GM21447 (cell line): ENCODE measurements around the gene TMEM18.

Experiments used
- ATAC-seq: cut with Tn5 transposase; IDR thresholded peaks from one replicate; pipeline ENCODE4 v1.9.1; 2021; ENCODE audit not compliant: unreplicated experiment

The TMEM18 gene

GRCh38 chr2:622357-622756 is 54.8 kb downstream of the TMEM18 start:
- ATAC-seq, result no peak

- ATAC-seq, result no peak
These were observed 55.7 kb downstream of the TMEM18 start for GRCh38 chr2:621303-622099.

DNA sequence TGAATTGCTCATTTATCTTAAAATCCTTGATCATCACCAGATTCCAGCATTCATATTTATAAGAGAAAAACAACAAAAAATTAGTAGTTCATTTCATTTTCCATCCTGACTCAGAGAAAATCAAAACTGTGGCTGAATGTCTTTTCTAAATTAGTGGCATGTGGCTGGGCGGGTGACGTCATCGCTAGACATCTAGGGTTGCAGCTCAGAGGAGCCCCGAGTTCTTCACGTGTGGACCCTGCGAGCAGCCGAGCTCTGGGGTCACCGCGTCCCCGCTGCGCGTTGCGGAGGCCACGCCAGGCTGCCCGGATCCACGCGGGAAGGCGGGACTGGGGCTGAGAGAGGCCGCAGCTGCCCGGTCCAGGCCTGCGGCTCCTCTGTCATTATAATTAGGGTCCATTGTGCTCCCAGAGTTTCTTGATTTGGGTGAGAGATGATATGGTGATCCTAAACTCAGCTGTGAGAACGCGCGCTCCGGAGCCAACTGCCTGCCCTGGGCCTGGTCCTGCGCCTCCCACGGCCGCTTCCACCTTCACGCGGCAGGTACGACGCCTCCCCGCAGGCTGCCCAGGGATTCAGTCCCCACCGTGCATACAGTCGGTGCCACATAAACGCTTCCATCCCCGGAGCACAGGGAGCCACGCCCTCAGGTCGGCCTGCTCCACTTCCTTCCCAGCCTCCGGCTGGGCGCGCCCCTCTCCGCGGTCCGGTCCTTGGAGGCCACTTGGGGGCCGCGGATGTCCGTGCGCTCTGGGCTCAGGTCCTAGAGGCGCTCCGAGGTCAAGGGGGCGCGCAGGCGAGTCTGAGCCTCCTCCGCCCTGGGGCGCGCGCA is 56.5 kb downstream of the TMEM18 start:
- no peak for ATAC-seq

DNA sequence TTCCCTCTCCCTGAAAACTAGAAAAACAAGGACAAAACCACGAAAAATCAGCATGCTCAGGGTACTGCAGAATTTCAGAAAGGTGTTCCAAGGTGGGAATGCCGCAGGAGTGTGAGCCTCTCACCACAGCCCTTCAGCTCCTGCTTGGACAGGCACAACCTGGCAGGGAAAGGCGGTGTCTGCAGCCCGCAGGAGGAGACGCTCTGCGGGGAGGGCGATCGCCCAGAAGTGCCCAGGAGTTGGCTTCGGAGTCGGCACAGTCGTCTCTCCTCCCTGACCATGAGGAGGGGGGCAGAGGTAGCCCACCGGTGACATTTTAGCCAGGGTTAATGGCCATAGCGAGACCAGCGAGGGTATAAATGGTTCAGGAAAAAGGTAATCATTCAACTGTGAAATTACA is 57.2 kb downstream of the TMEM18 start:
- no peak for ATAC-seq

DNA sequence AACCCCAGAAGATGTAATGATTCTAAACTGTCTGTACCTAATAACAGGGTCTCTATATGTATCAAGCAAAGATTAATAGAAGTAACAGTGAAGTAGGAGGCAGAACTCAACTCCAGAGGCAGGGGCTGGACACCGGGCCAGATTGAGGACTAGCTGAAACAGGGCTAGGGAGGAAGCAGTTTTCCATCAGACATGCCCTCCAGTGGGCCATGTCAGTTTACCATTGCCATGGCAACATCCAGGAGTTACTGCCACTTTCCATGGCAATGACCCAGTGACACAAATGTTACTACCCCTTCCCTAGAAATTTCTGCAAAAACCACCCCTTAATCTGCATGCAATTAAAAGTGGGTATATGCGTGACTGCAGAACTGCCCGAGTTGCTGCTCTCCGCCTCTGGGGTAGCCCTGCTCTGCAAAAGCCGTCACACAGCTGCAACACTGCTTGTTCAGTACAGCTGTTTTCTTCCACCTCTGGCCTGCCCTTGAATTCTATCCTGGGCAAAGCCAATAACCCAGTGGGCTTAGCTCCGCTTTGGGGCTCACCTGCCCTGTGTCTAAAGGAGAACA is 58.7 kb downstream of the TMEM18 start:
- ATAC-seq, result no peak

- ATAC-seq, result no peak
These were observed 59.2 kb downstream of the TMEM18 start for GRCh38 chr2:618005-618404.
